Measurements from ENCODE around the gene PRKG1. TPM values are rescaled to one million over a fixed set of nuclear protein-coding genes. Genes with fewer than 3 reads are reported as not detected.

The PRKG1 gene
- total RNA-seq, 2 donors from 2014 or later: 1.3 to 2.7 TPM

- no peak for DNase-seq
- H3K4me3 Mint-ChIP-seq: no peak overlapping the region
- TF ChIP-seq CTCF (conservative IDR thresholded peaks at IDR 0.05): no peak
- no peaks in the 10 kb centered on the region for H3K36me3 Mint-ChIP-seq (ENCODE audit: low read depth)
- no peaks in the 10 kb centered on the region for H3K4me1 Mint-ChIP-seq
- Histone ChIP-seq H3K9ac (ENCODE audit: extremely low read depth, low read length, poor library complexity, severe bottlenecking) (no peak overlapping the region), H3K9me3 (ENCODE audit: control insufficient read depth, low read length) (no peaks in the 10 kb centered on the region), H3K4me1 (ENCODE audit: control insufficient read depth, insufficient read depth, low read length) (no peaks in the 10 kb centered on the region), H3K27me3 (ENCODE audit: control insufficient read depth, insufficient read depth, low read length, poor library complexity, severe bottlenecking) (no peaks in the 10 kb centered on the region), H3K27ac (ENCODE audit: low read depth, low read length) (no peak overlapping the region), H3K36me3 (ENCODE audit: control insufficient read depth, insufficient read depth, low read length) (no peaks in the 10 kb centered on the region), H3K4me3 (ENCODE audit: low read length) (no peak overlapping the region)
- H3K27ac Mint-ChIP-seq: no peak overlapping the region
- 94 to 97% methylated on average over 2 to 4 of the region's 4 CpGs for whole genome bisulfite sequencing, 2 experiments (ENCODE audit: insufficient coverage in 1 of 2, insufficient read length in 1 of 2)
- no peaks in the 10 kb centered on the region for H3K27me3 Mint-ChIP-seq (ENCODE audit: insufficient read depth)
- H3K9me3 Mint-ChIP-seq: no peaks in the 10 kb centered on the region
Measured at GRCh38 chr10:51932530-51932929, 858.2 kb downstream of the PRKG1 start.

GRCh38 chr10:51934373-51934772 lies 860.1 kb downstream of the PRKG1 start:
- no peak overlapping the region for H3K4me3 ChIP-seq (ENCODE audit: low read length)
- no peaks in the 10 kb centered on the region for H3K27me3 ChIP-seq (ENCODE audit: control insufficient read depth, insufficient read depth, low read length, poor library complexity, severe bottlenecking)
- Mint-ChIP-seq H3K36me3 (ENCODE audit: low read depth) (no peaks in the 10 kb centered on the region), H3K4me1 (no peaks in the 10 kb centered on the region), H3K9me3 (no peaks in the 10 kb centered on the region), H3K4me3 (no peak overlapping the region), H3K27me3 (ENCODE audit: insufficient read depth) (no peaks in the 10 kb centered on the region), H3K27ac (no peak overlapping the region)
- 71 to 90% methylated on average over 1 to 5 of the region's 5 CpGs for WGBS, 2 experiments (ENCODE audit: insufficient coverage in 1 of 2, insufficient read length in 1 of 2)
- no peaks in the 10 kb centered on the region for H3K36me3 ChIP-seq (ENCODE audit: control insufficient read depth, insufficient read depth, low read length)
- H3K4me1 ChIP-seq (ENCODE audit: control insufficient read depth, insufficient read depth, low read length): no peaks in the 10 kb centered on the region
- no peak overlapping the region for H3K27ac ChIP-seq (ENCODE audit: low read depth, low read length)
- no peak for TF ChIP-seq CTCF (conservative IDR thresholded peaks at IDR 0.05)
- H3K9ac ChIP-seq (ENCODE audit: extremely low read depth, low read length, poor library complexity, severe bottlenecking): no peak overlapping the region
- DNase-seq: no peak
- H3K9me3 ChIP-seq (ENCODE audit: control insufficient read depth, low read length): no peaks in the 10 kb centered on the region

- no peaks in the 10 kb centered on the region for H3K36me3 ChIP-seq (ENCODE audit: control insufficient read depth, insufficient read depth, low read length)
- no peak overlapping the region for H3K27ac ChIP-seq (ENCODE audit: low read depth, low read length)
- H3K27me3 ChIP-seq (ENCODE audit: control insufficient read depth, insufficient read depth, low read length, poor library complexity, severe bottlenecking): no peaks in the 10 kb centered on the region
- no peak for DNase-seq
- Mint-ChIP-seq H3K27me3 (ENCODE audit: insufficient read depth) (no peaks in the 10 kb centered on the region), H3K4me1 (no peaks in the 10 kb centered on the region), H3K36me3 (ENCODE audit: low read depth) (no peaks in the 10 kb centered on the region), H3K27ac (no peak overlapping the region), H3K4me3 (no peak overlapping the region), H3K9me3 (no peaks in the 10 kb centered on the region)
- no peaks in the 10 kb centered on the region for H3K9me3 ChIP-seq (ENCODE audit: control insufficient read depth, low read length)
- no peak for TF ChIP-seq CTCF (conservative IDR thresholded peaks at IDR 0.05)
- WGBS, 2 experiments (ENCODE audit: insufficient coverage in 1 of 2, insufficient read length in 1 of 2): 96% methylated on average over 5 of the region's 5 CpGs; no CpG with 5 or more reads in 1 of the 2 experiments
- H3K4me1 ChIP-seq (ENCODE audit: control insufficient read depth, insufficient read depth, low read length): no peaks in the 10 kb centered on the region
- H3K9ac ChIP-seq (ENCODE audit: extremely low read depth, low read length, poor library complexity, severe bottlenecking): no peak overlapping the region
- H3K4me3 ChIP-seq (ENCODE audit: low read length): no peak overlapping the region
Measured at GRCh38 chr10:51935341-51935740, 861.1 kb downstream of the PRKG1 start.
